Transverse colon (tissue), 4 donors: ENCODE results near the gene GNAS. TPM values are rescaled to one million over a fixed set of nuclear protein-coding genes. Genes with fewer than 3 reads are reported as not detected.

ENCODE experiments used
- DNase-seq: peaks from one replicate; pipeline ENCODE4 v3.0.0-alpha.2; 2019
- H3K27ac ChIP-seq, 4 donors: fragments of 200-600 bp; sonication (generic); 2 replicates each; pipeline ENCODE4 v1.5.1; 2016 to 2018; ENCODE audit warnings: inconsistent platforms in 4 of 4
- H3K27me3 ChIP-seq: fragments of 200-600 bp; sonication (generic); 2 replicates; pipeline ENCODE4 v1.5.1; 2017; ENCODE audit warnings: inconsistent platforms
- H3K36me3 ChIP-seq, 4 donors: fragments of 200-600 bp; sonication (generic); 2 replicates each; pipeline ENCODE4 v1.5.1; 2017 to 2019; ENCODE audit warnings: inconsistent platforms in 4 of 4
- H3K4me1 ChIP-seq, 4 donors: fragments of 200-600 bp; sonication (generic); 2 replicates each; pipeline ENCODE4 v1.5.1; 2017 to 2020; ENCODE audit warnings: inconsistent platforms in 4 of 4
- H3K4me3 ChIP-seq, 4 donors: fragments of 200-600 bp; sonication (generic); 1 replicate in 1 of 4; 2 replicates in 3 of 4; pipeline versions ENCODE4 v1.5.1 to v1.6.1; 2017 to 2019; ENCODE audit warnings: inconsistent platforms in 4 of 4
- H3K9me3 ChIP-seq, 2 donors: fragments of 200-600 bp; sonication (generic); 2 replicates each; pipeline ENCODE4 v1.5.1; 2017 to 2019; ENCODE audit warnings: inconsistent platforms in 2 of 2
- EP300 ChIP-seq: sonication (generic); formaldehyde crosslinking; IDR thresholded peaks from one replicate; pipeline ENCODE4 v1.6.1; 2017; ENCODE audit warnings: antibody characterized with exemption, low read depth
- POLR2A ChIP-seq: fragments of 450-650 bp; IDR thresholded peaks from one replicate; pipeline ENCODE4 v1.6.1; 2016; ENCODE audit warnings: antibody characterized with exemption, mild to moderate bottlenecking, moderate library complexity
- POLR2AphosphoS5 ChIP-seq, 3 donors: sonication (generic); formaldehyde crosslinking; IDR thresholded peaks; one replicate each; pipeline ENCODE4 v1.6.1; 2016; ENCODE audit warnings: antibody characterized with exemption in 3 of 3
- WGBS, 2 donors: methylation state at CpG; one replicate each; pipeline ENCODE4 v1.1.5; 2018; ENCODE audit warnings: low coverage in 1 of 2; 5-methylcytosine and 5-hydroxymethylcytosine counted together
- in situ Hi-C, 4 donors: fragments of 200-750 bp; cut with MboI; loops; one replicate each; pipeline versions ENCODE4 v1.15.0 to v1.15.1; 2017; ENCODE audit warnings: low sequenced_read_pairs in 3 of 4, low pct_ligation_motif_present in 1 of 4, low pct_unique_long_range_greater_than_20kb in 1 of 4
- intact Hi-C: fragments of 100-400 bp; cut with DNase I; formaldehyde crosslinking; loops from one replicate; pipeline ENCODE4 v1.15.1; 2023; ENCODE audit warnings: low total_unique reads
- total RNA-seq, 4 donors: library from RNA; depleted of rRNA; stranded (reverse); fragments of >200 nt; gene quantifications; one replicate each; pipeline ENCODE4 v1.1.0, GENCODE V29; 2016
- TF ChIP-seq, protein P1 (sequence below), 5 experiments: fragments of 200-600 bp in 3 of 5; fragments of 450-650 bp in 2 of 5; sonication (generic) in 3 of 5; IDR thresholded peaks; 1 replicate in 2 of 5; 2 replicates in 3 of 5; pipeline ENCODE4 v1.5.1; 2016 to 2017; ENCODE audit warnings: antibody characterized with exemption in 5 of 5, inconsistent platforms in 3 of 5, mild to moderate bottlenecking in 2 of 5, moderate library complexity in 1 of 5

GNAS gene
- total RNA-seq, 4 donors from 2014 or later: 501 to 716 (median 535) TPM

GRCh38 chr20:58898629-58899408, 46.3 kb downstream of the GNAS start:
- Histone ChIP-seq H3K36me3 (peaks cover 0 to 8% (median 0%) of the 10 kb centered on the region in 4 donors), H3K9me3 (no peaks in the 10 kb centered on the region), H3K27ac (no peak overlapping the region), H3K27me3 (no peaks in the 10 kb centered on the region), H3K4me1 (peaks cover 14 to 55% (median 23%) of the 10 kb centered on the region in 4 donors), H3K4me3 (no peak overlapping the region)
- intact Hi-C loops (loop anchor here (10.0 kb wide), 1 partner anchor 86 kb away; the partner anchor contains the start of gene NELFCD), in situ Hi-C loops (no loop called here)
- no peak for DNase-seq
- no peak for TF ChIP-seq EP300
- TF ChIP-seq POLR2AphosphoS5 (IDR thresholded peaks at IDR 0.05): no peak
- TF ChIP-seq, protein P1, sequence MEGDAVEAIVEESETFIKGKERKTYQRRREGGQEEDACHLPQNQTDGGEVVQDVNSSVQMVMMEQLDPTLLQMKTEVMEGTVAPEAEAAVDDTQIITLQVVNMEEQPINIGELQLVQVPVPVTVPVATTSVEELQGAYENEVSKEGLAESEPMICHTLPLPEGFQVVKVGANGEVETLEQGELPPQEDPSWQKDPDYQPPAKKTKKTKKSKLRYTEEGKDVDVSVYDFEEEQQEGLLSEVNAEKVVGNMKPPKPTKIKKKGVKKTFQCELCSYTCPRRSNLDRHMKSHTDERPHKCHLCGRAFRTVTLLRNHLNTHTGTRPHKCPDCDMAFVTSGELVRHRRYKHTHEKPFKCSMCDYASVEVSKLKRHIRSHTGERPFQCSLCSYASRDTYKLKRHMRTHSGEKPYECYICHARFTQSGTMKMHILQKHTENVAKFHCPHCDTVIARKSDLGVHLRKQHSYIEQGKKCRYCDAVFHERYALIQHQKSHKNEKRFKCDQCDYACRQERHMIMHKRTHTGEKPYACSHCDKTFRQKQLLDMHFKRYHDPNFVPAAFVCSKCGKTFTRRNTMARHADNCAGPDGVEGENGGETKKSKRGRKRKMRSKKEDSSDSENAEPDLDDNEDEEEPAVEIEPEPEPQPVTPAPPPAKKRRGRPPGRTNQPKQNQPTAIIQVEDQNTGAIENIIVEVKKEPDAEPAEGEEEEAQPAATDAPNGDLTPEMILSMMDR (IDR thresholded peaks at IDR 0.05): no peak
- TF ChIP-seq POLR2A: no peak
- WGBS, 2 donors: 66 to 79% methylated on average over 4 to 15 of the region's 15 CpGs

DNA sequence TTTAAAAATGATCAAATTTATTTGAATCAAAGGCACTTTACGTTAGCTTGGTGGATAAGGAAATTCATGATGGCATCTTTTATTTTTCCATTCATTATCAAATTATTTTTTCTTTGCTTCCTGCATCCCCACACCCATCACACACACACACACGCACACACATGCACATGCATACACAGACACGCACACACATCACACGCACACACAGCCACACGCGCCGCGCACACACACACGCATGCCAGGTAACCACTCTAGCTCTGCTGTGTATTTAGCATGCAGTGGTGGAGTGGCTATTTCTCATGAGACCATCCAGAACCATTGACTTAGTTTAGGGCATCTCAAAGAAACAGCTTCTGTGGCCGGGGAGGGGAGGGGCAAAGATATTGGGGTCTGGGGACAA, 47.0 kb downstream of the GNAS start:
- H3K4me1 ChIP-seq: peaks cover 7 to 48% (median 17%) of the 10 kb centered on the region in 4 donors
- in situ Hi-C loops: no loop called here
- no peak overlapping the region for H3K27ac ChIP-seq
- DNase-seq: no peak
- H3K27me3 ChIP-seq: no peaks in the 10 kb centered on the region
- no peaks in the 10 kb centered on the region for H3K9me3 ChIP-seq
- no peak for TF ChIP-seq EP300
- no peak for TF ChIP-seq POLR2AphosphoS5 (IDR thresholded peaks at IDR 0.05)
- TF ChIP-seq POLR2A: no peak
- TF ChIP-seq, protein P1 (IDR thresholded peaks at IDR 0.05): no peak
- intact Hi-C loops: loop anchor here (10.0 kb wide), 1 partner anchor 85 kb away; the partner anchor contains the start of gene NELFCD
- H3K36me3 ChIP-seq: peaks cover 0 to 15% (median 3%) of the 10 kb centered on the region in 4 donors
- no peak overlapping the region for H3K4me3 ChIP-seq
- 92 to 93% methylated on average over 10 of the region's 10 CpGs for WGBS, 2 donors

GRCh38 chr20:58900397-58900796, 47.9 kb downstream of the GNAS start:
- peaks cover 2 to 42% (median 13%) of the 10 kb centered on the region in 4 donors for H3K4me1 ChIP-seq
- H3K9me3 ChIP-seq: no peaks in the 10 kb centered on the region
- WGBS, 2 donors: 69 to 80% methylated on average over 5 to 7 of the region's 7 CpGs
- H3K27me3 ChIP-seq: no peaks in the 10 kb centered on the region
- intact Hi-C loops: no loop called here
- no peak overlapping the region for H3K27ac ChIP-seq
- in situ Hi-C loops: loop anchor here in 1 of 4 donors (10.0 kb wide), 1 partner anchor 84 kb away; the partner anchor contains the start of gene NELFCD
- H3K36me3 ChIP-seq: peaks cover 0 to 24% (median 7%) of the 10 kb centered on the region in 4 donors
- H3K4me3 ChIP-seq: no peak overlapping the region
- TF ChIP-seq EP300 (no peak), POLR2AphosphoS5 (IDR thresholded peaks at IDR 0.05) (no peak), POLR2A (no peak)
- TF ChIP-seq, protein P1 (IDR thresholded peaks at IDR 0.05): no peak
- no peak for DNase-seq

DNA sequence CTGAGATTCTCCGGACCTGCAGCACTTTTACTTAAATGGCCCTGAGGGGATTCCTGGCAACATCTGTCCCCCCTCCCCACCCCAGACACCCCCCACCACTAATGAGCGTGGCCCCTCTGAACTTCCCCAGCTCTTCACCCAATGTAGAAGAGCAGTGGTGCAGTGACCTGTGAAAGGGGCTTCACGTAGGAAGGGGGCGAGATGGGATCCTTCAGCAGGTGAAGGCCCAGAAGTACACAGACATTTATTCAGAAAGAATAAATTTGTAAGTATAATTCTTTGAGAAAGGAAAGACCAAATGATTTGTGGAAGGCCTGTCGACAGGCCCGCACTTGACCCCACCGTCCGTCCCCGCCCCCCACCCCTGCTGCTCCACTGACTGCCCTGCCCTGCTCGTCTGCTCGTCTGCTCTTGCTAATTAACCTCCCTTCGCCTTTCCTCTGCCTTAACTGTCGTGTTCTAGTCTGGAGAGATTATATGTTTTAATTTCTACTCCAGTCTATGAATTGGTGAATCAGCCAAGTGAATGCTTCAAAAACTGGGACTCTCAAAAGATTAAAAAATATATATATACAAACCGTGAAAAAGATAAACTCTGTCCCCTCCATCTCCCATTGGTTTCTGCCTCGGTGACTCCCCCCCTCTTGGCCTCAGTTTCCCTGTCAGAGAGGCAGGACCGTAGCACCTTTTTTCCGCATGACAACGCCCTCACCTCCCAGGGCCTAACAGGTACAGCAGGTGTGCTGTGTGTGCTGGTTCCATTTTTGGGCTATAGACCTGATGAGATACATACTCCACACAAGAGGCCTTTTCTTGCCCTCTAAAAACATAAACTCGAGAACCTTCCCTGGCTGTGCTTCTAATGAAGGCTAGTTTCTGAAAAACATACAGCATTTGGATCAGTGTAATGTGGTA, 49.2 kb downstream of the GNAS start:
- no peak for TF ChIP-seq POLR2AphosphoS5 (IDR thresholded peaks at IDR 0.05)
- no peak for TF ChIP-seq POLR2A
- Histone ChIP-seq H3K27ac (no peak overlapping the region), H3K4me3 (no peak overlapping the region), H3K9me3 (no peaks in the 10 kb centered on the region), H3K27me3 (no peaks in the 10 kb centered on the region), H3K4me1 (peaks cover under 1 to 36% (median 6%) of the 10 kb centered on the region in 4 donors), H3K36me3 (peaks cover 0 to 31% (median 13%) of the 10 kb centered on the region in 4 donors)
- DNase-seq: no peak
- intact Hi-C loops (no loop called here), in situ Hi-C loops (loop anchor here in 1 of 4 donors (10.0 kb wide), 1 partner anchor 83 kb away; the partner anchor contains the start of gene NELFCD)
- WGBS, 2 donors: 78 to 88% methylated on average over 11 to 19 of the region's 19 CpGs
